ENCODE results near the gene CDC42EP4.

The CDC42EP4 gene

GRCh38 chr17:73285916-73286862 is 25.6 kb downstream of the CDC42EP4 start:
- no peak for ATAC-seq
- no peak for TF ChIP-seq PATZ1 (CRISPR knock-in tag; IDR thresholded peaks at IDR 0.05; ENCODE audit: borderline replicate concordance)
- no peak for TF ChIP-seq TSHZ2 (CRISPR knock-in tag; IDR thresholded peaks at IDR 0.05)
- TF ChIP-seq ARNTL (CRISPR knock-in tag; IDR thresholded peaks at IDR 0.05; ENCODE audit: borderline replicate concordance, low read depth) = no peak
- TF ChIP-seq CSRNP3 (CRISPR knock-in tag; IDR thresholded peaks at IDR 0.05) = no peak

- TF ChIP-seq ZFP30 (CRISPR knock-in tag; IDR thresholded peaks at IDR 0.05) (no peak), ZFP3 (CRISPR knock-in tag; IDR thresholded peaks at IDR 0.05) (no peak), CSDC2 (CRISPR knock-in tag; IDR thresholded peaks at IDR 0.05) (no peak), CSRNP3 (CRISPR knock-in tag; IDR thresholded peaks at IDR 0.05) (no peak), ARNTL (CRISPR knock-in tag; IDR thresholded peaks at IDR 0.05; ENCODE audit: borderline replicate concordance, low read depth) (no peak), PPARA (CRISPR knock-in tag; IDR thresholded peaks at IDR 0.05; ENCODE audit: borderline replicate concordance) (no peak), ZNF8 (CRISPR knock-in tag; IDR thresholded peaks at IDR 0.05) (no peak), BACH2 (CRISPR knock-in tag; IDR thresholded peaks at IDR 0.05; ENCODE audit: borderline replicate concordance) (no peak)
- no peak for ATAC-seq
These were observed 26.2 kb downstream of the CDC42EP4 start for GRCh38 chr17:73285603-73285908.

GRCh38 chr17:73284906-73285602 is 26.7 kb downstream of the CDC42EP4 start:
- ATAC-seq = no peak; the same call in 2 of the 3 replicates
- TF ChIP-seq ZC3H10 (CRISPR knock-in tag; IDR thresholded peaks at IDR 0.05) (no peak), TCF4 (CRISPR knock-in tag; IDR thresholded peaks at IDR 0.05; ENCODE audit: borderline replicate concordance) (peak; percentile 18; the same call in 1 of the 2 replicates), PATZ1 (CRISPR knock-in tag; IDR thresholded peaks at IDR 0.05; ENCODE audit: borderline replicate concordance) (no peak), BACH2 (CRISPR knock-in tag; IDR thresholded peaks at IDR 0.05; ENCODE audit: borderline replicate concordance) (no peak), ZNF8 (CRISPR knock-in tag; IDR thresholded peaks at IDR 0.05) (no peak), ESRRG (CRISPR knock-in tag; IDR thresholded peaks at IDR 0.05) (no peak)

- ATAC-seq = no peak
- TF ChIP-seq ZFP30 (CRISPR knock-in tag; IDR thresholded peaks at IDR 0.05) (no peak), CSRNP3 (CRISPR knock-in tag; IDR thresholded peaks at IDR 0.05) (no peak), TCF4 (CRISPR knock-in tag; IDR thresholded peaks at IDR 0.05; ENCODE audit: borderline replicate concordance) (no peak), ISL1 (CRISPR knock-in tag; IDR thresholded peaks at IDR 0.05) (no peak), ZC3H10 (CRISPR knock-in tag; IDR thresholded peaks at IDR 0.05) (no peak), OSR1 (CRISPR knock-in tag; IDR thresholded peaks at IDR 0.05) (no peak), CSDC2 (CRISPR knock-in tag; IDR thresholded peaks at IDR 0.05) (no peak), ZNF70 (CRISPR knock-in tag; IDR thresholded peaks at IDR 0.05) (no peak), RARB (CRISPR knock-in tag; IDR thresholded peaks at IDR 0.05) (no peak), ZNF8 (CRISPR knock-in tag; IDR thresholded peaks at IDR 0.05) (no peak), TOX (CRISPR knock-in tag; IDR thresholded peaks at IDR 0.05; ENCODE audit: borderline replicate concordance) (no peak), TSHZ2 (CRISPR knock-in tag; IDR thresholded peaks at IDR 0.05) (no peak), ARNTL (CRISPR knock-in tag; IDR thresholded peaks at IDR 0.05; ENCODE audit: borderline replicate concordance, low read depth) (no peak)
These were observed 27.4 kb downstream of the CDC42EP4 start for GRCh38 chr17:73284354-73284753.

Data from SK-N-SH treated with all-trans-retinoic acid at 6 μM for 48 hours (cell line).